Suprapubic skin (tissue), 4 donors: Measurements from ENCODE around the gene SLC6A19.

Experiments
- POLR2A ChIP-seq, 2 donors: fragments of 450-650 bp; IDR thresholded peaks; one replicate each; pipeline ENCODE4 v1.6.1; 2017; ENCODE audit warnings: antibody characterized with exemption in 2 of 2, mild to moderate bottlenecking in 2 of 2, moderate library complexity in 2 of 2
- POLR2AphosphoS5 ChIP-seq, 3 donors: sonication (generic); formaldehyde crosslinking; IDR thresholded peaks; one replicate each; pipeline ENCODE4 v1.6.1; 2017; ENCODE audit warnings: antibody characterized with exemption in 3 of 3
- TF ChIP-seq, protein P1 (sequence below), 2 donors: fragments of 200-600 bp in 1 of 2; fragments of 450-650 bp in 1 of 2; sonication (generic) in 1 of 2; IDR thresholded peaks; one replicate each; pipeline ENCODE4 v1.5.1; 2016 to 2019; ENCODE audit warnings: antibody characterized with exemption in 2 of 2, mild to moderate bottlenecking in 1 of 2, moderate library complexity in 1 of 2

DNA sequence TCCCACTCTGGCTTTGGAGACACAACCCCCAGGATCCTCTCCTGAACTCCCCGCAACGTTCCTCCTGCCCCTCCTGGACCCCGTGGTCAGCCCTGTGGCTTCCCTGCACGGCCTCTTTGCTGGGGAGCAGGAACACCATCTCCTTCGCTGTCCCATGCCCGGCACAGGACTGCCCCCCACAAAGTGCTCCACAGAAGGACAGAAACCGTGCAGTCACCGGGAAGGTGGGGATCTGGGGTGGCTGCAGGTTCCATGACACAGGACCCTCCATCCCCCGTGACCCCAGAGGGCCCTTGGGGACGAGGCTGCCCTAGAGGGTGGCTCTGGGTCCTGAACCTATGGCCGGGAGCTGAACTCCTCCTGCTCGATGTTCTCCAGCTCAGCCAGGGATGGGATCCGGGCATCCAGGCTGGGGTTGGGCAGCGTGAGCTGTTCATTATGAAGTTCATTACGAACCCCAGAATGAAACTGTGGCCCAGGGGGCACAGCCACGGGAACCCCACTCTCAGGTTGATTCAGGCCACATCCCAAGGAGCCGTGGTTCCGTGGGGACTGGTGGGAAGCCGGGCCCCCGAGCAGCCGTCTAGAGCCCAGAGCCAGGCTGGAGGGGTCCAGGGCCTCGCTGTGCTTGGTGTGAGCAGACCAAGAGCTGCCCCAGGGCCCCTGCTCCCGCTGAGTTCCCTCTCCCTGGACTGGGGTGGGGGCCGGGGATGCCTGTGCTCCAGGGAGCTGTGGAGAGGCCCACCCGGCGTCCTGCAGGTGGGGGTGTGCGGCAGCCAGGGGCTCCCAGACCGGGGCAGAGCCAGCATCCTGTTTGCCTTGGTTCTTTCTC is 684 bp upstream of the SLC6A19 start:
- TF ChIP-seq POLR2AphosphoS5 (IDR thresholded peaks at IDR 0.05) (no peak), POLR2A (IDR thresholded peaks at IDR 0.05) (no peak)
- TF ChIP-seq, protein P1, sequence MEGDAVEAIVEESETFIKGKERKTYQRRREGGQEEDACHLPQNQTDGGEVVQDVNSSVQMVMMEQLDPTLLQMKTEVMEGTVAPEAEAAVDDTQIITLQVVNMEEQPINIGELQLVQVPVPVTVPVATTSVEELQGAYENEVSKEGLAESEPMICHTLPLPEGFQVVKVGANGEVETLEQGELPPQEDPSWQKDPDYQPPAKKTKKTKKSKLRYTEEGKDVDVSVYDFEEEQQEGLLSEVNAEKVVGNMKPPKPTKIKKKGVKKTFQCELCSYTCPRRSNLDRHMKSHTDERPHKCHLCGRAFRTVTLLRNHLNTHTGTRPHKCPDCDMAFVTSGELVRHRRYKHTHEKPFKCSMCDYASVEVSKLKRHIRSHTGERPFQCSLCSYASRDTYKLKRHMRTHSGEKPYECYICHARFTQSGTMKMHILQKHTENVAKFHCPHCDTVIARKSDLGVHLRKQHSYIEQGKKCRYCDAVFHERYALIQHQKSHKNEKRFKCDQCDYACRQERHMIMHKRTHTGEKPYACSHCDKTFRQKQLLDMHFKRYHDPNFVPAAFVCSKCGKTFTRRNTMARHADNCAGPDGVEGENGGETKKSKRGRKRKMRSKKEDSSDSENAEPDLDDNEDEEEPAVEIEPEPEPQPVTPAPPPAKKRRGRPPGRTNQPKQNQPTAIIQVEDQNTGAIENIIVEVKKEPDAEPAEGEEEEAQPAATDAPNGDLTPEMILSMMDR (IDR thresholded peaks at IDR 0.05) = no peak
